ENCODE results near the gene MALL.
"Not testable (repeated sequence)": the region's sequence is repeated elsewhere in the genome, so short reads cannot be mapped to it uniquely, and the experiment has no call there.

MALL gene

GRCh38 chr2:110120171-110121051 lies 4.8 kb upstream of the MALL start:
- no peak for DNase-seq (ENCODE audit: low read depth)

GRCh38 chr2:110116033-110116710 lies 550 bp upstream of the MALL start:
- no peak for DNase-seq (ENCODE audit: low read depth)

DNA sequence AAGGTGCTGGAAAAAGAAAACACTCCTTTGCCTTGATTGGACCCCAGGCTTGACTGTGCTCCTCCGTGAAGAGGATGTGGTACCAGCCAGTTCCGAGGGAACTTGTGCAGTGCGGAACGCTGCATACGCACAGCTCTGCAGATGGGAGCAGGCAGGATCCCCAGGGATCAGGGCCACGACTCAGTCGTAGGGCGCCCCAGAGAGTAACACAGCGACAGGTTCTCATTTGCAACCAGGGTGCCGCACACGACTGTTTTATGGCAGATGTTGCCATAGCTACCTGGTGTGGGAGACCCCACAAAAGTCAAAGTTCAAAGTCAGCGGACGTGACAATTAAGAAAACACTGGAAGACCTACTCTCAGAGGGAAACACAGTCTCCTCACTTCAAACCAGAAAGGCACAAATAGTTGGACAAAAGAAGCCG lies 779 bp downstream of the MALL start:
- no peak for DNase-seq (ENCODE audit: low read depth)

DNA sequence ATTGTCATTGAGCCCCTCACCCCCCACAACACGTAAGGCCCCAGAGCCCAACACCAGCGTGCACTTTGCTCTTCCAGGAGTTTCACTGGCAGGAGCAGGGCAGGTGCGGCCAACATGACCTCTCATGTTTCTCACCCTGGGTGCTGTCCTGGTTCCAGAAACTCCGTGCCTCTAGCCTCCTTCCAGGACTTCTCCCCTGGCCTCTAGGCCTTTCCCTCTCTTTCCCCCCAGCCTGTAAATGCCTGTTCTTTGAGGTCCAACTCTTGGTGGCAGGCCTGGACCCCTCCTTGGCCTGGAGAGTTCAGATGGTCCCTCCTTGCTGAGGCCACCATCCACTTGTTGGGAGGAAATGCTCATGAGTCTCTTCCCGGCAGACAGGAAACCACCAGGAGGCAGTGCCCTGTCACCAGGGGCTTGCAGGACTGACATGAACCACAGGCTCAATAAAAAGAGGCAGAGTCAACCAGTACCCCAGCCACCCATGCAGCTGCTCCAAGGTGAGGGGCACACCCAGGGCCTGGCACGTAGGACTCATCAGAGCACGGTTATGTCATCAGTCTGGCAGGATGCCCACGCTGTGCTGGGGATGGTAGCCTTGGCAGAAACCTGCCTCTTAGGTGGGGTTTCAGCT lies 1.5 kb downstream of the MALL start:
- no peak for DNase-seq (ENCODE audit: low read depth)

GRCh38 chr2:110108291-110108690 lies 7.3 kb downstream of the MALL start:
- not testable (repeated sequence) for DNase-seq (ENCODE audit: low read depth)

GRCh38 chr2:110107092-110108079 lies 8.2 kb downstream of the MALL start:
- no peak for DNase-seq (ENCODE audit: low read depth)

DNA sequence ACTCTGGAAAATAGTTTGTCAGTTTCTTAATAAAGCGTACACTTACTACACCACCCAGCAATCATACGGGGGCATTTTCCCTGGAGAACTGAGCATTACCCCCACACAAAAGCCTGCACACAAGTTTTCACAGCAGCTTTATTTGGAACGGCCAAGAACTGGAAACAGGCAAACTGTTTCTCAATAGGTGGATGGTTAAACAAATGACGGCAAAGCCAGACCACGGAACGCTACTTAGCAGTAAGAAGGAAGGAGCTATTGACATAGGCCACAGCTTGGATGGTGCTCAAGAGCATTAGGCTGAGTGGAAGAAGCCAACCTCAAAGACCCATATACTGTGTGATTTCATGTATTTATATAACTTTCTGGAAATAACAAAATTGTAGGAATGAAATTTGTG lies 9.0 kb downstream of the MALL start:
- no peak for DNase-seq (ENCODE audit: low read depth)

GRCh38 chr2:110105608-110106467 lies 9.8 kb downstream of the MALL start:
- no peak for DNase-seq (ENCODE audit: low read depth)

DNA sequence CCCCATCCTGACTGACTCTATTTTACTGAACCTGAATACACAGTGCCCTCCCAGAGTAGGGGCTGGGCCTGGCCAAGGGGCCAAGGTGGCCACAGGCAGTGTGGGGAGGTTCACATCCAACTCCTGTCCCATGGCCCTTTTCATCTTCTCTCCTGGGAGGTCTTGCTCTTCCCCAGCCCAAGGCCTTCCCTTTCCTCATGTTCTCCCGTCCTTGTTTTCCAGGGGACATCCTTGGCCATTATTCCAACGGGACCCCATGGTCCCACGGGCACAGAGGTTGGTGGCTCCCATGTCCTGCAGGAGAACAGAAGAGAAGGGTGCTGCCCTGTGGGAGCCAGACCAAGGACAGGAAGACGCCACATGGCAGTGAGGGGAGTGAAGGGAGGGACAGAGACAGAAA lies 10.4 kb downstream of the MALL start:
- no peak for DNase-seq (ENCODE audit: low read depth)

DNA sequence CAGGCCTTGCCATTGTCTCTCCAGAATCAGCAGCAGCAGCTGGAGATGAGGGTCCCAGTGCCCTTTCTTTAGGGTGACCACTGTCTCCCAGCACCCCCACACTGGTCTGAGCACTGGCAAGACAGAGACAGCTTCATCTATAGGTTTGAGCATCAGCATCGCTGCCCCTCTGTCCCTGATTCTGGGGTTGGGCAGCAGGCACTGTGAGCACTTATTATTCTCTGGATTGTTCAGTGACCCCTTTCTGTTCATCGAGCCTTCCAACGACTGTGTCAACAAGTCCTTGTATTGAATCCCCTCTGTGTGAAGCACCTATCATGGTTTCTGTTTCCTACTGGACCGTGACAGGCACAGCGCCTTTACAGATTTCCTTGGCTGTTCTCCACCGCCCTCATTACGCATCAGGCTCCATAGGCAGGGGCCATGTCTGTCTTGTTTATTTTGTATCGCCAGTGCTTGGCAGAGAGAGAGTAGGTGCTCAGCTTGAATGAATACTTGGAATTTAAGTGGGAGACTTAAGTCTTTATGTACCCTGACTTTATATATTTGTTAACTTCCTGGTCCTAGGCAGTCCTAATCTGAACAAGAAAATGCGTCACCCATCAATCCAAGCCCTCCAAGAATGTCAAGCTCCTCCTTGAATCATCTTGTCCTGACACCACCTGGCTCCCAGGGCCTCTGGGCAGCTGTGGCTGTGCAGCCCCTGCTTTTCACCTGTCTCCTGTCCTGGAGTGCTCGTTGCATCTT lies 11.4 kb downstream of the MALL start:
- no peak for DNase-seq (ENCODE audit: low read depth)

DNA sequence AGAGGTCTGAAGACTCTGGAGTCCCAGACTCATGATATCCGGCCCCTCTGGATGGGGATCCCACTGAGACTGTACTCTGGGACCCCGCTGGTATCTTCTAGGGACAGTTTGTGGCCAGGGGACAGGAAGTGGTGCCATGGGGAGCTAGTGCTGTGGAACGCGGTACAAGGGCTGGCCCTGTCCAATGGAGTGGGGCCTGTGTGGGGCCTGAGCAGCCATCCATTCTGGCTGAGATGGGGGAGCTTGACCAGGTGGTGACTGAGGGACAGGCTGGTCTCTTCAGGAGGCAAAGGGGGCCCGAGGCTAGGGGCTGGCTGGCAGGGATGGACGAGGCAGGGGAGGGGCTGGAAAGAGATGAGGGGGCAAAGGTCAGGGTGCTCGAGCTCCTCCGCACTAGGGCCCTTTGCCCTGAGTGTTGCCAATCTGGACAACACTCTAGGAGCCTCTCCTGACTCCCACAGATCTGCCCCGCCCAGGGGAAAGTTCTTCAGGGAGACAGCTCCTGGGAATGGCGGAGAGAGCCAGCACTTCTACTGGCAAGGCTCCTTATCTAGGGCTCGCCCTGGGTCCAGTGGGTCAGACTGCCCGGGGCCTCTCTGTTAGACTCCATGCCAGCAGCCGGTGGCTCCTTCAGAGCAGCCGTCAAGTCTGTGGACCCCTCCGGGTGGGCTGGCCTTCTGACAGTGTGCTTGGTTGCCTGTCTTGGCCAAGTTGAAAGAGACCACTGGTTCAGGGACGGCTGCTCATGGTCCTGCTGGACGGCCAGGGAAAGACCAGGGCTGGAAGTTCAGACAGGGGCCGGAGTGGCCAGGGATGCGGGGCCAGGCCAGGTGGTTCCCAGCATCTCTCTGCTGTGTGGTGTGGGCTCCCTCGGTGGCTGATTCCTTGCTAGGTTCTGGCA lies 12.3 kb downstream of the MALL start:
- DNase-seq (ENCODE audit: low read depth) = no peak

DNA sequence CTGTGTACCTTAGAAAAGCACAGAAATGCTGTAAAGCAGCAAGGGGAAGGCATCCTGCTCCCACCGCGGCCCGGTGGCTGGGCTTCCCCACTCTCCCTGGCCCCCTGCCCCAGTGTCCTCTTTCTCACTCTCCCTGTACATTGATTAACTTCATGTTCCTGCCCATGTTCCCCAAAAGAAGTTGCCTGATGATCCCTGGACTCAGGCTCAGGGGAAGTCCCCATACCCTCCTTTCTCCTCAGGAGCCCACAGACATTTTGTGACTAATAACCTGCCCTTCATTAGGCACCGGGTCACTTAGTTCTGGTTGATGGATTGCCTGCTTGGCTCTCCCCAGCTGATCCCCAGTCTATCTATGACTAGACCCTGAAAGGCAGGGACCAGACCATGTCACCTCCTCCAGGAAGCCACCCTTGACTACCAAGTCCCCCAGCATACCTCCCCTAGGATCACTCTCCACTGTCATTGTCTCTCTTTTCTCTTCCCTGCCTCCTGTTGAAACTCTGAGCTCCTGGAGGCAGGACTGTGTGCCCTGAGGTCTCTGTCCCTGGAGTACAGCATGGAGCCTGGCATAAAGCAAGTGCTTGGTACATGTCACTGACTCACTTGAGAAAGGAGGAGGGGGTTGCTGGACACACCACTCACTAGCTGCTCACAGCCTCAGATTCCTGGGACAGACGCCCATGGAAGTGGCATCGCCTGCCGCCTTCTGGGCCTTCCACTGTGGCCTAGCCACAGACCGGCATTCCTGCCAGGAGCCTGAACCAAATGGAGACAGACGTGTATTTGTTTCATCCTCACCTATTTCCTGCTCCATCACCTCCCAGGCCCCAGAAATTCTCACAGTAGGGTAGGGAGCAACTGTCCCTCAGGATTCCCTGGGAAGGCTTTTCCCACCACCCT lies 13.5 kb downstream of the MALL start:
- no peak for DNase-seq (ENCODE audit: low read depth)

- DNase-seq (ENCODE audit: low read depth) = no peak
These were observed 14.3 kb downstream of the MALL start for GRCh38 chr2:110101280-110101844.

DNA sequence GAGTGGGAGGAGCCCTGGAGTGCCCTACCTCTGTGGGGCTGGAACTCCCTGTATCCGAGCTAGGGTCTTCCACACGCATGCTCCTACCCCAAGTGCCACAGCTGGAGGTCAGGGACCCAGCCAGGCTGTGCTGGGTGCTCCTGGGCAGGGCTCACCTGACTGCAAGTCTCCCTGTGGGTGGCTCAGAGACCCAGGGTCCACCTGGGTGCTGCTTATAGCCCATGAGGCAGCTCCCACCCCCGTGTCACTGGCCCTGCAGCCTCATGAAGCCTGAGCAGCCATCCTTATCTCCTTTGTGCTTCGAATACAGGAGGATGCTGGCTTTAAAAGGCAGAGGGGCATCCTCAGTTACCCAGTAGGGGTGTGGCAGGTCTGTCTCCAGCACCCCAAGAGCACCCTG lies 14.7 kb downstream of the MALL start:
- not testable (repeated sequence) for DNase-seq (ENCODE audit: low read depth)

DNA sequence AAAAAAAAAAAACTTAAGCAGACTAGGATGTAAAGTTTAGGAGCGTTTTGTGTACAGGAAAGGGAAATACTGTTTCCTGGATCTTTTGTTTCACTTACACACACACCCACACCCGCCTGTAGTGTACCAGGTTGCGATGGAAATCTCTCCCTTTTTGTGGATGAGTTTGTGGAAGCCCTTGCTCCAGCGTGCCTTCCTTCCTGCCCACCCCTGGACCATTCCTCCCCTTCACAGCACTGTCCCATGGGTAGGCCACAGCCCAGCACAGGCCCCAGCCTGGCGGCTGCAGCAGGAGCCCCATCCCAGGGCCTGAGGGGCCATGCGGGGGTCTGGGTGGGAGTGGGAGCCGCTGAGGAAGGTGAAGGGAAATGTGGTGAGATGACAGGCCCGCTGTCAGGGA lies 15.1 kb downstream of the MALL start:
- no peak for DNase-seq (ENCODE audit: low read depth)

- DNase-seq (ENCODE audit: low read depth) = no peak
These were observed 16.0 kb downstream of the MALL start for GRCh38 chr2:110099471-110100225.

DNA sequence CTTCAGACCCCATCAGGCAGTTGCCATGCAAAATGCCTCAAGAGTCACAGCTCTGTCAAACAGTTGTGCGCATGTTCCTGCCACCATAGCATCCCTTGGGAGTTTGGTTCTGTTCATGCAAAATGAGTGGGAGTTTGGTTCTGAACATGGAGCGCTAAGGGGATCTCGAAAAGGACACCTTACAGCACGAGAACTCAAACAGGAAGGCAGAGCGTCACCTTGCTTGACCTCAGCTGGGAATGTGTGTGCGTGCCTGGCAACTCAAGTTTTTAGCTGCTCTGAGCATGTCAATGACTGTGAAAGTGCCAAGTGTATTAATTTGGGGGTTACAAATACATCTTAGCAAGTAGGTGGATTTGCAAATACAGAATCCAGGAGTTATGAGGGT lies 16.6 kb downstream of the MALL start:
- no peak for DNase-seq (ENCODE audit: low read depth)
